ENCODE measurements around the gene SMURF2. TPM values are rescaled to one million over a fixed set of nuclear protein-coding genes. Genes with fewer than 3 reads are reported as not detected.

SMURF2 gene
- total RNA-seq, 1 donor from 2014 or later: 69.2 TPM

DNA sequence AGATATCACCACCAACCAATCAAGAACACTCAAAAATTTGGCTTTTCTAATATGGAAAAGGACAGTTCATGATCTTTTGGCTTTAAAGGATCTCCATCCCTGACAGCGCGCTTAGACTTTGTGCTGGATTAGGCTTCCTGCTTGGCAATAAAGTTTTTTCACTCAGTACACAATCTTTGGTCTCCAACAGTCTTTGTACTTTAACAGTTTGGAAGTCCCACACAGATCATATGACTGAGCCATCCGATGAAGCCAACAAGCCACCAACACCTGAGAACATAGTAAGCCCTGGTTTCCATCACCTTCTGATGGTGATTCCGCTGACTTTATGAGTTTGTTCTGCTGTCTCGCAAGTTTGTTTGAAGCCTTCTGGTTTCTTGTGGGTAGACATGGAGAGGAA is 34.3 kb downstream of the SMURF2 start:
- Mint-ChIP-seq H3K27ac (ENCODE audit: unreplicated experiment) (no peak overlapping the region), H3K9me3 (ENCODE audit: unreplicated experiment) (no peaks in the 10 kb centered on the region), H3K4me3 (ENCODE audit: unreplicated experiment) (no peak overlapping the region), H3K4me1 (ENCODE audit: unreplicated experiment) (peaks cover 34% of the 10 kb centered on the region), H3K36me3 (ENCODE audit: low read depth, unreplicated experiment) (no peaks in the 10 kb centered on the region), H3K27me3 (ENCODE audit: unreplicated experiment) (peaks cover 1% of the 10 kb centered on the region)
- no peak for DNase-seq (ENCODE audit: low spot score)
- TF ChIP-seq, protein P1, sequence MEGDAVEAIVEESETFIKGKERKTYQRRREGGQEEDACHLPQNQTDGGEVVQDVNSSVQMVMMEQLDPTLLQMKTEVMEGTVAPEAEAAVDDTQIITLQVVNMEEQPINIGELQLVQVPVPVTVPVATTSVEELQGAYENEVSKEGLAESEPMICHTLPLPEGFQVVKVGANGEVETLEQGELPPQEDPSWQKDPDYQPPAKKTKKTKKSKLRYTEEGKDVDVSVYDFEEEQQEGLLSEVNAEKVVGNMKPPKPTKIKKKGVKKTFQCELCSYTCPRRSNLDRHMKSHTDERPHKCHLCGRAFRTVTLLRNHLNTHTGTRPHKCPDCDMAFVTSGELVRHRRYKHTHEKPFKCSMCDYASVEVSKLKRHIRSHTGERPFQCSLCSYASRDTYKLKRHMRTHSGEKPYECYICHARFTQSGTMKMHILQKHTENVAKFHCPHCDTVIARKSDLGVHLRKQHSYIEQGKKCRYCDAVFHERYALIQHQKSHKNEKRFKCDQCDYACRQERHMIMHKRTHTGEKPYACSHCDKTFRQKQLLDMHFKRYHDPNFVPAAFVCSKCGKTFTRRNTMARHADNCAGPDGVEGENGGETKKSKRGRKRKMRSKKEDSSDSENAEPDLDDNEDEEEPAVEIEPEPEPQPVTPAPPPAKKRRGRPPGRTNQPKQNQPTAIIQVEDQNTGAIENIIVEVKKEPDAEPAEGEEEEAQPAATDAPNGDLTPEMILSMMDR (IDR thresholded peaks at IDR 0.05; ENCODE audit: unreplicated experiment): no peak

DNA sequence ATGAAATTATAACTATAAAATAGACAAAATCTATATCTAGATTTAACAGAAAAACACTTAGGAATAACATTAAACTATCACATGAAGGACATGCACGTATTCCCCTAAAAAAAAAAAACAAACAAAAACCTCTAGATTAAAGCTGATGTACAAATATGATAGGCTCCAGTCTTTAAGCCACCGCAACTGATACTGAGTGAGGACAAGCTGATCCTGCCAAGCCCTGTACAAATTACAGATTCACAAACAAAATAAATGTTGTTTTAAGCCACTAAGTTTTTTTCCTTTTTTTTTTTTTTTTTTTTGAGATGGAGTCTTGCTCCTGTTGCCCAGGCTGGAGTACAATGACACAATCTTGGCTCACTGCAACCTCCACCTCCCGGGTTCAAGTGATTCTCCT is 35.3 kb downstream of the SMURF2 start:
- no peak for DNase-seq (ENCODE audit: low spot score)
- Mint-ChIP-seq H3K36me3 (ENCODE audit: low read depth, unreplicated experiment) (no peaks in the 10 kb centered on the region), H3K27me3 (ENCODE audit: unreplicated experiment) (peaks cover 1% of the 10 kb centered on the region), H3K4me3 (ENCODE audit: unreplicated experiment) (no peak overlapping the region), H3K27ac (ENCODE audit: unreplicated experiment) (no peak overlapping the region), H3K4me1 (ENCODE audit: unreplicated experiment) (peaks cover 33% of the 10 kb centered on the region), H3K9me3 (ENCODE audit: unreplicated experiment) (no peaks in the 10 kb centered on the region)
- TF ChIP-seq, protein P1 (IDR thresholded peaks at IDR 0.05; ENCODE audit: unreplicated experiment): no peak

DNA sequence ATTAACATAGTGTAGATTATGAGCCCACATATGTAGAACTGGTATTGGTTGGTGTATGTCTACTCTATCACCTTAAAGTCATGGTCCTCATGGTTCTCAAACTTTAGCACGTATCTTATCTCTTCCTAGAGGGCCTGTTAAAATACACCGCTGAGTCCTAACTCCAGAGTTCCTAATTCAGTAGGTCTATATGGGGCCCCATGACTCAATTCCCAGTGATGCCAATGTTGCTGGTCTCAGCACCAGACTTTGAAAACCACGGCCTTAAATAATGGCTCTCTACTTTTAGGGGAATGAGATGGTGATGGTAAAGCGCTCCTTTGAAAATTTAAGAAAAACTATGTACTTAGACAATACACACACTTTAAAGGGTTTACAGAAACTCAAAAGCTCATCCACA is 36.6 kb downstream of the SMURF2 start:
- no peak for DNase-seq (ENCODE audit: low spot score)
- TF ChIP-seq, protein P1 (IDR thresholded peaks at IDR 0.05; ENCODE audit: unreplicated experiment): no peak
- H3K36me3 Mint-ChIP-seq (ENCODE audit: low read depth, unreplicated experiment): no peaks in the 10 kb centered on the region
- H3K27ac Mint-ChIP-seq (ENCODE audit: unreplicated experiment): no peak overlapping the region
- H3K4me3 Mint-ChIP-seq (ENCODE audit: unreplicated experiment): no peak overlapping the region
- H3K9me3 Mint-ChIP-seq (ENCODE audit: unreplicated experiment): no peaks in the 10 kb centered on the region
- H3K27me3 Mint-ChIP-seq (ENCODE audit: unreplicated experiment): peaks cover 1% of the 10 kb centered on the region
- peaks cover 24% of the 10 kb centered on the region for H3K4me1 Mint-ChIP-seq (ENCODE audit: unreplicated experiment)

DNA sequence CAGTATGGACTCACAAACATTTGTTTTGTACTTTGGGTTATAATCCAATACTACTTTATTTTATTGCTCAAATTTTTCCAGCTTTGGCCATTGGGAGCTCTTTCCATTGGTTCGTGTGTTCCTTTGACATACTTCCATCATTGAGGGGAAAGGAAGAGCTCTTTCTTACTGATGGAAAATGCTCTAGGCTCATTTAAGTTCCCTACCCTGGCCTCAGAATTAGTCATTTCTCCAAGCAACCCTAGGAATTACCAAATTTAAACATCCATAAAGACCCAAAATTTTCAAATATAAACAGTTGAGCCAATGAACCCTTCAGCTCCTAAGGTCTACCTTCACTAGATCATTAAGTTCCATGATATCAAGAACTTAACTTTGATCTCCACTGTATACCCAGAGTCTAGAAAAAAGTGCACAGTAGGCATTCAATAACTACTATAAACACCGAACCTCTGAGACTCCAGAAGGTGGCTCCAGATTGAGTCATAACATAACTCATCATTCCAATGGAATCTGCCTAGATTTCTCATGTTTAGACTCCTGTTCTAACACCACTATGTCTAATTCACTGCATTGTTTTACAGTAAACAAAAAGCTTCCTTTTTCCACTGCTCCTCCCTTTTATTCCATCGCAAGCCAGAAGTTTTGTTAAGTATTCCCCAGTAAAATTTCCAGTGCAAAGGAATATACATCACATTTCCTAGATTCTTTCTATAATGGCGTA is 39.0 kb downstream of the SMURF2 start:
- Mint-ChIP-seq H3K4me3 (ENCODE audit: unreplicated experiment) (no peak overlapping the region), H3K9me3 (ENCODE audit: unreplicated experiment) (no peaks in the 10 kb centered on the region), H3K4me1 (ENCODE audit: unreplicated experiment) (peaks cover 12% of the 10 kb centered on the region), H3K27me3 (ENCODE audit: unreplicated experiment) (peaks cover 1% of the 10 kb centered on the region), H3K36me3 (ENCODE audit: low read depth, unreplicated experiment) (no peaks in the 10 kb centered on the region), H3K27ac (ENCODE audit: unreplicated experiment) (peak overlapping the region; percentile 1)
- TF ChIP-seq, protein P1 (IDR thresholded peaks at IDR 0.05; ENCODE audit: unreplicated experiment): no peak
- DNase-seq (ENCODE audit: low spot score): no peak

DNA sequence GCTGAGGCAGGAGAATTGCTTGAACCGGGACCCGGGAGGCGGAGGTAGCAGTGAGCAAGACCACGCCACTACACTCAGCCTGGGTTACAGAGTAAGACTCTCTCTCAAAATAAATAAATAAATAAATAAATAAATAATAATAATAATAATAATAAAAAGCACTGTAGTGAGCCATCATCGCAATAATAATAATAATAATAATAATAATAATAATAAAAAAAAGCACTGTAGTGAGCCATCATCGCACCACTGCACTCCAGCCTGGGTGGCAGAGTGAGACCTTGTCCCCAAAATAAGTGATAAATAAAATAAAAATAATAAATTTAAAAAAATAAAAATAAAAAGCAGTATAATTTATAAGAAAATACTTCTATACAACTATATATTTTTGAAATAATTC is 40.3 kb downstream of the SMURF2 start:
- Mint-ChIP-seq H3K36me3 (ENCODE audit: low read depth, unreplicated experiment) (no peaks in the 10 kb centered on the region), H3K4me3 (ENCODE audit: unreplicated experiment) (no peak overlapping the region), H3K4me1 (ENCODE audit: unreplicated experiment) (peaks cover 10% of the 10 kb centered on the region), H3K9me3 (ENCODE audit: unreplicated experiment) (no peaks in the 10 kb centered on the region), H3K27me3 (ENCODE audit: unreplicated experiment) (no peaks in the 10 kb centered on the region), H3K27ac (ENCODE audit: unreplicated experiment) (no peak overlapping the region)
- DNase-seq (ENCODE audit: low spot score): no peak
- TF ChIP-seq, protein P1 (IDR thresholded peaks at IDR 0.05; ENCODE audit: unreplicated experiment): no peak
